ENCODE results near the gene TMEM271. TPM values are rescaled to one million over a fixed set of nuclear protein-coding genes. Genes with fewer than 3 reads are reported as not detected.
"Not testable (repeated sequence)": the region's sequence is repeated elsewhere in the genome, so short reads cannot be mapped to it uniquely, and the experiment has no call there.

TMEM271 gene
- total RNA-seq, 4 donors from 2014 or later: not detected

DNA sequence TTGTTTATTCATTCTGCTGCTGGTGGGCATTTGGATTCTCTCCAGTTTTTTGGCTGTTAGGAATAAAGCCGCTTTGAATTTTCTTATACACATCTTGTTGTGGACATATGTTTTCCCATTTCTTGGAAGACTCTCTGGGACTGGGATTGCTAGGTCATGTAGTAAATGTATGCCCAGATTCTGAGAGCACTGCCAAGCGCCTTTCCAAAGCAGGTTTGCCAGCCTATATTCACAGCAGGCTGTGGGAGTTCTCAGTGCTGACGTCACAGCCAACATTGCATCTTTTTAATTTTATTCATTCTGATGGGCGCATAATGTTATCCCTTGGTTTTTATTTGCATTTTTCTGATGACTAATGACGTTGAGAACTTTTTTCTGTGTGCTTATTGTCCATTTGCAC is 24.1 kb downstream of the TMEM271 start:
- 78% methylated on average over 5 of the region's 5 CpGs for WGBS, 2 donors (ENCODE audit: low coverage in 1 of 2)
- no peak for DNase-seq
- intact Hi-C loops (cut with DNase I; ENCODE audit: low total_unique reads) (no loop called here), in situ Hi-C loops (cut with MboI; ENCODE audit: low pct_ligation_motif_present in 1 of 4, low pct_unique_long_range_greater_than_20kb in 1 of 4, low sequenced_read_pairs in 3 of 4) (no loop called here)
- Histone ChIP-seq H3K27me3 (peaks cover 18% of the 10 kb centered on the region), H3K36me3 (no peaks in the 10 kb centered on the region), H3K4me1 (no peaks in the 10 kb centered on the region), H3K4me3 (no peak overlapping the region), H3K9me3 (no peaks in the 10 kb centered on the region), H3K27ac (no peak overlapping the region)
- TF ChIP-seq EP300 (IDR thresholded peaks at IDR 0.05; ENCODE audit: low read depth) (no peak), POLR2AphosphoS5 (IDR thresholded peaks at IDR 0.05) (no peak), POLR2A (IDR thresholded peaks at IDR 0.05) (no peak), CTCF (IDR thresholded peaks at IDR 0.05) (no peak)

- intact Hi-C loops (cut with DNase I; ENCODE audit: low total_unique reads); H3K4me1 ChIP-seq; in situ Hi-C loops (cut with MboI; ENCODE audit: low pct_ligation_motif_present in 1 of 4, low pct_unique_long_range_greater_than_20kb in 1 of 4, low sequenced_read_pairs in 3 of 4); DNase-seq; H3K36me3 ChIP-seq; H3K9me3 ChIP-seq; H3K27ac ChIP-seq; H3K4me3 ChIP-seq: not testable (repeated sequence)
- WGBS, 2 donors (ENCODE audit: low coverage in 1 of 2): 94% methylated on average over 7 of the region's 27 CpGs; no CpG with 5 or more reads in 1 of the 2 donors
- H3K27me3 ChIP-seq: peaks cover 18% of the 10 kb centered on the region
Measured at GRCh38 chr4:550268-550667, 25.8 kb downstream of the TMEM271 start.

DNA sequence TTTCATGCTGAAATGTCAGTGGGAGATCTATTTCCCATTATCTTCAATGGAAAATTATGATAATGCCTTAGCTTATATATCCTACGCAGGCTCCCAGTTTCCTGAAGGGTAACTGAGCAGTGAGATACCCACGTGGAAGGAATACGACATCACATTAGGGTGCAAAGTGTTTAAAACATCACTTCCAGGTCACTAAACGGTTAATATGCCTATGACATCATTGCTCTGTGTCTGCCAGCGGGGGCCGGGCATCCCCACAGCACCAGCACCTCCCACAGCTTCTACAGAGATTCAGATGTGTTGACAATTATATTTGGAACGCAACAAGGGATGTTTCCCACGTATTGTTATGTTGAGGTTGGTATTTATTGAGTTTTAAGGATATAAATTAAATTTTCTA is 27.1 kb downstream of the TMEM271 start:
- WGBS, 2 donors (ENCODE audit: low coverage in 1 of 2): 31 to 35% methylated on average over 5 to 8 of the region's 8 CpGs
- TF ChIP-seq EP300 (IDR thresholded peaks at IDR 0.05; ENCODE audit: low read depth) (no peak), POLR2AphosphoS5 (IDR thresholded peaks at IDR 0.05) (no peak), CTCF (IDR thresholded peaks at IDR 0.05) (no peak), POLR2A (IDR thresholded peaks at IDR 0.05) (no peak)

GRCh38 chr4:545612-546011 is 30.5 kb downstream of the TMEM271 start:
- Histone ChIP-seq H3K27ac (no peak overlapping the region), H3K27me3 (peaks cover 14% of the 10 kb centered on the region), H3K9me3 (no peaks in the 10 kb centered on the region), H3K36me3 (no peaks in the 10 kb centered on the region), H3K4me1 (no peaks in the 10 kb centered on the region), H3K4me3 (no peak overlapping the region)
- intact Hi-C loops (cut with DNase I; ENCODE audit: low total_unique reads) (no loop called here), in situ Hi-C loops (cut with MboI; ENCODE audit: low pct_ligation_motif_present in 1 of 4, low pct_unique_long_range_greater_than_20kb in 1 of 4, low sequenced_read_pairs in 3 of 4) (no loop called here)
- no peak for DNase-seq
- 61 to 66% methylated on average over 3 to 5 of the region's 5 CpGs for WGBS, 2 donors (ENCODE audit: low coverage in 1 of 2)
- TF ChIP-seq CTCF (IDR thresholded peaks at IDR 0.05) (no peak), POLR2AphosphoS5 (IDR thresholded peaks at IDR 0.05) (no peak), POLR2A (IDR thresholded peaks at IDR 0.05) (no peak), EP300 (IDR thresholded peaks at IDR 0.05; ENCODE audit: low read depth) (no peak)

More for the DNA sequence above, 27.1 kb downstream of the TMEM271 start:
- no peak overlapping the region for H3K4me3 ChIP-seq
- H3K36me3 ChIP-seq: no peaks in the 10 kb centered on the region
- intact Hi-C loops (cut with DNase I; ENCODE audit: low total_unique reads) (no loop called here), in situ Hi-C loops (cut with MboI; ENCODE audit: low pct_ligation_motif_present in 1 of 4, low pct_unique_long_range_greater_than_20kb in 1 of 4, low sequenced_read_pairs in 3 of 4) (no loop called here)
- H3K27me3 ChIP-seq: peaks cover 18% of the 10 kb centered on the region
- H3K27ac ChIP-seq: no peak overlapping the region
- no peaks in the 10 kb centered on the region for H3K9me3 ChIP-seq
- no peaks in the 10 kb centered on the region for H3K4me1 ChIP-seq
- DNase-seq: no peak

DNA sequence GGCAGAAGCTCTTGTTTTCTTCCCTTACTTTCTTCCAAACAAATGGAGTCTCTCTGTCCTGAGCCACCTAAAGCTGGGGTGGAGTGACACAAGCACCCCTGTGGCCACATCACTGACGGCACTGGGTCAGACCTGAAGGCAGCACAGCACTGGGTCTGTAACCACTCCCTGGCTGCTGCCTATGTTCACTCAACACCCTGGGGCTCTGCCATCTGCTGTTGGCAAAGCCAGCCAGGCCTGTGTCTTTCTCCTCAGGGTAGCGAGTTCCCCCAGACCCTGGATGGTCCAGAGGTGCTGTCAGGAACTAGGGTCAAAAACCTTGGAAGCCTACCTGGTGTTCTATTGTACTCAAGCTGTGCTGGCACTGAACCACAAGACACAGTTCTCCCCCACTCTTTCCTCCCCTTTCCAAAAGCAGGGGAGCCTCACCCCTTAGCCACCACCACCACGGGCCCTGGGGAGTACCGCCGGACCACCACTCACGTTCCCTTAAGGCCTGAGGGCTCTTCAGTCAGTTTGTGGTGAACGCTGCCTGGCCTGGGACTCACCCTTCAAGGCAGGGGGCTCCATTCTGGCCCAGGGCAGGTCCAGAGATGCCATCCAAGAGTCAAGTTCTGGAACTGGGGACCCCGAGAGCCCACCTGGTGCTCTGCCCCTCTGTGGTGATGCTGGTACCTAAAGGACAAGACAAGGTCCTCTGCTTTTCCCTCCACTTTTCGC is 31.5 kb downstream of the TMEM271 start:
- WGBS, 2 donors (ENCODE audit: low coverage in 1 of 2): 86% methylated on average over 8 of the region's 9 CpGs; no CpG with 5 or more reads in 1 of the 2 donors
- TF ChIP-seq POLR2AphosphoS5 (IDR thresholded peaks at IDR 0.05) (no peak), EP300 (IDR thresholded peaks at IDR 0.05; ENCODE audit: low read depth) (no peak), CTCF (IDR thresholded peaks at IDR 0.05) (no peak), POLR2A (IDR thresholded peaks at IDR 0.05) (no peak)
- in situ Hi-C loops (cut with MboI; ENCODE audit: low pct_ligation_motif_present in 1 of 4, low pct_unique_long_range_greater_than_20kb in 1 of 4, low sequenced_read_pairs in 3 of 4): no loop called here
- Histone ChIP-seq H3K4me3 (no peak overlapping the region), H3K27ac (no peak overlapping the region), H3K4me1 (no peaks in the 10 kb centered on the region), H3K27me3 (peaks cover 14% of the 10 kb centered on the region), H3K36me3 (no peaks in the 10 kb centered on the region), H3K9me3 (no peaks in the 10 kb centered on the region)
- no peak for DNase-seq
- intact Hi-C loops (cut with DNase I; ENCODE audit: low total_unique reads): no loop called here

Data from transverse colon (tissue), 4 donors.